HCT116 (cell line): ENCODE results near the gene KCNAB3. TPM values are rescaled to one million over a fixed set of nuclear protein-coding genes. Genes with fewer than 3 reads are reported as not detected.

ENCODE experiments used
- ATAC-seq: fragments of 200-7000 bp; cut with Tn5 transposase; 2 replicates; pipeline ENCODE4 v1.9.1; 2020; ENCODE audit warnings: mild to moderate bottlenecking, moderate library complexity
- BruUV-seq: library from RNA; stranded (reverse); fragments of 400-500 nt; replicated peaks from 2 replicates; lab custom pipeline; 2021; lab: Mats Ljungman, UMichigan
- CTCF ChIA-PET: fragments of 300-600 bp; sonication (Branson Sonifier 250); formaldehyde crosslinking; loops from one replicate; lab custom pipeline; 2021; ENCODE audit warnings: antibody characterized with exemption; lab: Charles Lee
- POLR2A ChIA-PET: fragments of 300-600, 350-600 bp; sonication (Branson Sonifier 250); formaldehyde crosslinking; loops from one replicate; lab custom pipeline; 2021; ENCODE audit warnings: antibody characterized with exemption; lab: Charles Lee
- RAD21 ChIA-PET, 2 experiments: fragments of 300-600 bp; sonication (Branson Sonifier 250); formaldehyde crosslinking; loops; one replicate each; lab custom pipeline; 2023; ENCODE audit warnings: low total read pairs in 2 of 2; ENCODE audit not compliant: uncharacterized antibody in 2 of 2, unreplicated experiment in 2 of 2, low non-redundant PET in 1 of 2; lab: Charles Lee
- DNase-seq: peaks from one replicate; pipeline ENCODE4 v3.0.0-alpha.2; 2010; ENCODE audit warnings: low read depth, low spot score
- H2AFZ ChIP-seq: fragments of 200-600 bp; shearing (Covaris generic), sonication (generic); 2 replicates; pipeline ENCODE4 v1.6.1; 2017; ENCODE audit warnings: low read depth, mixed run types, mixed read lengths, antibody characterized with exemption, low read length; ENCODE audit not compliant: poor library complexity, severe bottlenecking
- H3K27ac ChIP-seq: 2 replicates; pipeline ENCODE4 v1.5.1; 2012; ENCODE audit warnings: low read depth, low read length
- H3K27me3 ChIP-seq: fragments of 200-600 bp; sonication (generic); 2 replicates; pipeline ENCODE4 v1.6.1; 2016; ENCODE audit warnings: mixed run types, low read length, mixed read lengths; ENCODE audit not compliant: insufficient read depth
- H3K36me3 ChIP-seq, 2 experiments: fragments of 200-500 bp in 1 of 2; fragments of 200-600 bp in 1 of 2; sonication (Bioruptor generic) in 1 of 2; sonication (generic) in 1 of 2; 2 replicates each; pipeline versions ENCODE4 v1.5.1 to v1.6.1; 2014 to 2016; ENCODE audit warnings: low read length in 2 of 2, inconsistent platforms in 1 of 2, mixed read lengths in 1 of 2, mixed run types in 1 of 2; ENCODE audit not compliant: insufficient read depth in 2 of 2, control insufficient read depth in 1 of 2
- H3K4me1 ChIP-seq, 2 experiments: fragments of 200-600 bp in 1 of 2; sonication (generic) in 1 of 2; 2 replicates each; pipeline versions ENCODE4 v1.5.1 to v1.6.1; 2012 to 2017; ENCODE audit warnings: low read length in 2 of 2, inconsistent platforms in 1 of 2, mild to moderate bottlenecking in 1 of 2, mixed read lengths in 1 of 2, mixed run types in 1 of 2, moderate library complexity in 1 of 2; ENCODE audit not compliant: insufficient read depth in 2 of 2, control insufficient read depth in 1 of 2
- H3K4me2 ChIP-seq: fragments of 200-600 bp; sonication (generic); 2 replicates; pipeline ENCODE4 v1.6.1; 2017; ENCODE audit warnings: mixed run types, low read length, mixed read lengths
- H3K4me3 ChIP-seq, 2 experiments: fragments of 200-600 bp in 1 of 2; sonication (generic) in 1 of 2; replicated peaks in 1 of 2; 2 replicates each; pipeline ENCODE4 v1.5.1; 2011 to 2016; ENCODE audit warnings: low read length in 2 of 2, control low read depth in 1 of 2, low read depth in 1 of 2, mild to moderate bottlenecking in 1 of 2, mixed read lengths in 1 of 2, mixed run types in 1 of 2
- H3K79me2 ChIP-seq: fragments of 200-600 bp; sonication (generic); 2 replicates; pipeline ENCODE4 v1.6.1; 2017; ENCODE audit warnings: mild to moderate bottlenecking, mixed run types, low read length, moderate library complexity, mixed read lengths; ENCODE audit not compliant: insufficient read depth
- H3K9ac ChIP-seq: fragments of 200-600 bp; sonication (generic); 2 replicates; pipeline ENCODE4 v1.6.1; 2016; ENCODE audit warnings: low read length, mixed read lengths
- H3K9me2 ChIP-seq: fragments of 200-600 bp; sonication (generic), shearing (Covaris generic); 2 replicates; pipeline ENCODE4 v1.6.1; 2017; ENCODE audit warnings: mixed run types, mild to moderate bottlenecking, moderate library complexity; ENCODE audit not compliant: insufficient read depth
- H3K9me3 ChIP-seq, 2 experiments: fragments of 200-500 bp in 1 of 2; fragments of 200-600 bp in 1 of 2; sonication (Bioruptor generic) in 1 of 2; sonication (generic) in 1 of 2; 2 replicates each; pipeline ENCODE4 v1.6.1; 2014 to 2017; ENCODE audit warnings: low read length in 2 of 2, mixed read lengths in 2 of 2, inconsistent platforms in 1 of 2, low read depth in 1 of 2, mild to moderate bottlenecking in 1 of 2, mixed run types in 1 of 2, moderate library complexity in 1 of 2; ENCODE audit not compliant: control insufficient read depth in 1 of 2, insufficient read depth in 1 of 2
- H4K20me1 ChIP-seq: fragments of 200-600 bp; sonication (generic), shearing (Covaris generic); 2 replicates; pipeline ENCODE4 v1.6.1; 2017; ENCODE audit warnings: mixed run types, mild to moderate bottlenecking, moderate library complexity; ENCODE audit not compliant: insufficient read depth
- CBX3 ChIP-seq: IDR thresholded peaks from 2 replicates; pipeline ENCODE4 v1.6.1; 2012; ENCODE audit warnings: low read depth
- EGR1 ChIP-seq: IDR thresholded peaks from 2 replicates; pipeline ENCODE4 v1.6.1; 2012; ENCODE audit warnings: low read depth
- ELF1 ChIP-seq: IDR thresholded peaks from 2 replicates; pipeline ENCODE4 v1.6.1; 2012; ENCODE audit warnings: low read depth, borderline replicate concordance
- EZH2 ChIP-seq: fragments of 200-600 bp; sonication (generic); IDR thresholded peaks from 2 replicates; pipeline ENCODE4 v1.6.1; 2017; ENCODE audit warnings: antibody characterized with exemption, mixed run types
- EZH2phosphoT487 ChIP-seq: fragments of 200-600 bp; IDR thresholded peaks from 2 replicates; pipeline ENCODE4 v1.6.1; 2018; ENCODE audit warnings: antibody characterized with exemption, borderline replicate concordance
- JUND ChIP-seq: IDR thresholded peaks from 2 replicates; pipeline ENCODE4 v1.6.1; 2012
- MAX ChIP-seq: IDR thresholded peaks from 2 replicates; pipeline ENCODE4 v1.6.1; 2012
- POLR2A ChIP-seq: IDR thresholded peaks from 2 replicates; pipeline ENCODE4 v1.7.0; 2011; ENCODE audit warnings: borderline replicate concordance; ENCODE audit not compliant: insufficient read depth, insufficient read length; ENCODE audit errors: extremely low read depth
- SIN3A ChIP-seq: IDR thresholded peaks from 2 replicates; pipeline ENCODE4 v1.6.1; 2012; ENCODE audit warnings: low read depth
- TCF7L2 ChIP-seq: IDR thresholded peaks from 2 replicates; pipeline ENCODE4 v1.7.0; 2011; ENCODE audit warnings: borderline replicate concordance, inconsistent platforms; ENCODE audit not compliant: insufficient read depth, insufficient read length; ENCODE audit errors: extremely low read depth
- YY1 ChIP-seq: IDR thresholded peaks from 2 replicates; pipeline ENCODE4 v1.6.1; 2011; ENCODE audit warnings: low read length, low read depth, moderate library complexity, mild to moderate bottlenecking; ENCODE audit not compliant: insufficient replicate concordance; ENCODE audit errors: extremely low read depth
- ZNF274 ChIP-seq: fragments of 200-500 bp; sonication (Bioruptor generic); IDR thresholded peaks from 2 replicates; pipeline ENCODE4 v1.6.1; 2014; ENCODE audit warnings: mild to moderate bottlenecking, low read depth, low read length, inconsistent platforms
- intact Hi-C: fragments of 100-400 bp; cut with micrococcal nuclease; formaldehyde crosslinking; loops from 2 replicates; pipeline ENCODE4 v1.10.0; 2022
- total RNA-seq: library from RNA; stranded (reverse); gene quantifications from one replicate; pipeline ENCODE4 v1.2.1, GENCODE V29; 2021; ENCODE audit not compliant: unreplicated experiment
- TF ChIP-seq, protein P1 (sequence below): IDR thresholded peaks from 2 replicates; pipeline ENCODE4 v1.6.1; 2012; ENCODE audit warnings: low read depth
- TF ChIP-seq, protein P2 (sequence below), 3 experiments: fragments of 200-600 bp in 1 of 3; sonication (generic) in 1 of 3; IDR thresholded peaks in 2 of 3; conservative IDR thresholded peaks in 1 of 3; 2 replicates each; pipeline ENCODE4 v1.5.1; 2012 to 2017; ENCODE audit warnings: low read depth in 2 of 3, low read length in 2 of 3, antibody characterized with exemption in 1 of 3, borderline replicate concordance in 1 of 3, control low read depth in 1 of 3, mild to moderate bottlenecking in 1 of 3, mixed read lengths in 1 of 3, mixed run types in 1 of 3, moderate library complexity in 1 of 3; ENCODE audit not compliant: insufficient read depth in 1 of 3
- TF ChIP-seq, protein P3 (sequence below): IDR thresholded peaks from 2 replicates; pipeline ENCODE4 v1.6.1; 2012
- TF ChIP-seq, protein P4 (sequence below): IDR thresholded peaks from 2 replicates; pipeline ENCODE4 v1.6.1; 2011; ENCODE audit warnings: mild to moderate bottlenecking, low read length, moderate library complexity; ENCODE audit not compliant: insufficient replicate concordance; ENCODE audit errors: extremely low read depth

Gene KCNAB3
- total RNA-seq, 1 experiment from 2014 or later = 7.1 TPM

- TF ChIP-seq, protein P1, sequence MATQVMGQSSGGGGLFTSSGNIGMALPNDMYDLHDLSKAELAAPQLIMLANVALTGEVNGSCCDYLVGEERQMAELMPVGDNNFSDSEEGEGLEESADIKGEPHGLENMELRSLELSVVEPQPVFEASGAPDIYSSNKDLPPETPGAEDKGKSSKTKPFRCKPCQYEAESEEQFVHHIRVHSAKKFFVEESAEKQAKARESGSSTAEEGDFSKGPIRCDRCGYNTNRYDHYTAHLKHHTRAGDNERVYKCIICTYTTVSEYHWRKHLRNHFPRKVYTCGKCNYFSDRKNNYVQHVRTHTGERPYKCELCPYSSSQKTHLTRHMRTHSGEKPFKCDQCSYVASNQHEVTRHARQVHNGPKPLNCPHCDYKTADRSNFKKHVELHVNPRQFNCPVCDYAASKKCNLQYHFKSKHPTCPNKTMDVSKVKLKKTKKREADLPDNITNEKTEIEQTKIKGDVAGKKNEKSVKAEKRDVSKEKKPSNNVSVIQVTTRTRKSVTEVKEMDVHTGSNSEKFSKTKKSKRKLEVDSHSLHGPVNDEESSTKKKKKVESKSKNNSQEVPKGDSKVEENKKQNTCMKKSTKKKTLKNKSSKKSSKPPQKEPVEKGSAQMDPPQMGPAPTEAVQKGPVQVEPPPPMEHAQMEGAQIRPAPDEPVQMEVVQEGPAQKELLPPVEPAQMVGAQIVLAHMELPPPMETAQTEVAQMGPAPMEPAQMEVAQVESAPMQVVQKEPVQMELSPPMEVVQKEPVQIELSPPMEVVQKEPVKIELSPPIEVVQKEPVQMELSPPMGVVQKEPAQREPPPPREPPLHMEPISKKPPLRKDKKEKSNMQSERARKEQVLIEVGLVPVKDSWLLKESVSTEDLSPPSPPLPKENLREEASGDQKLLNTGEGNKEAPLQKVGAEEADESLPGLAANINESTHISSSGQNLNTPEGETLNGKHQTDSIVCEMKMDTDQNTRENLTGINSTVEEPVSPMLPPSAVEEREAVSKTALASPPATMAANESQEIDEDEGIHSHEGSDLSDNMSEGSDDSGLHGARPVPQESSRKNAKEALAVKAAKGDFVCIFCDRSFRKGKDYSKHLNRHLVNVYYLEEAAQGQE = no peak
- TF ChIP-seq MAX (no peak), CBX3 (no peak), YY1 (no peak), TCF7L2 (no peak), POLR2A (no peak), EZH2 (no peak), JUND (no peak), ZNF274 (no peak), EGR1 (no peak), SIN3A (no peak), EZH2phosphoT487 (no peak), ELF1 (no peak)
- TF ChIP-seq, protein P2, sequence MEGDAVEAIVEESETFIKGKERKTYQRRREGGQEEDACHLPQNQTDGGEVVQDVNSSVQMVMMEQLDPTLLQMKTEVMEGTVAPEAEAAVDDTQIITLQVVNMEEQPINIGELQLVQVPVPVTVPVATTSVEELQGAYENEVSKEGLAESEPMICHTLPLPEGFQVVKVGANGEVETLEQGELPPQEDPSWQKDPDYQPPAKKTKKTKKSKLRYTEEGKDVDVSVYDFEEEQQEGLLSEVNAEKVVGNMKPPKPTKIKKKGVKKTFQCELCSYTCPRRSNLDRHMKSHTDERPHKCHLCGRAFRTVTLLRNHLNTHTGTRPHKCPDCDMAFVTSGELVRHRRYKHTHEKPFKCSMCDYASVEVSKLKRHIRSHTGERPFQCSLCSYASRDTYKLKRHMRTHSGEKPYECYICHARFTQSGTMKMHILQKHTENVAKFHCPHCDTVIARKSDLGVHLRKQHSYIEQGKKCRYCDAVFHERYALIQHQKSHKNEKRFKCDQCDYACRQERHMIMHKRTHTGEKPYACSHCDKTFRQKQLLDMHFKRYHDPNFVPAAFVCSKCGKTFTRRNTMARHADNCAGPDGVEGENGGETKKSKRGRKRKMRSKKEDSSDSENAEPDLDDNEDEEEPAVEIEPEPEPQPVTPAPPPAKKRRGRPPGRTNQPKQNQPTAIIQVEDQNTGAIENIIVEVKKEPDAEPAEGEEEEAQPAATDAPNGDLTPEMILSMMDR (IDR thresholded peaks at IDR 0.05 in 2 of 3, conservative IDR thresholded peaks at IDR 0.05 in 1 of 3; ENCODE audit: borderline replicate concordance in 1 of 3, insufficient read depth in 1 of 3, low read depth in 2 of 3, low read length in 2 of 3) = no peak
- TF ChIP-seq, protein P3, sequence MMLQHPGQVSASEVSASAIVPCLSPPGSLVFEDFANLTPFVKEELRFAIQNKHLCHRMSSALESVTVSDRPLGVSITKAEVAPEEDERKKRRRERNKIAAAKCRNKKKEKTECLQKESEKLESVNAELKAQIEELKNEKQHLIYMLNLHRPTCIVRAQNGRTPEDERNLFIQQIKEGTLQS = no peak
- TF ChIP-seq, protein P4, sequence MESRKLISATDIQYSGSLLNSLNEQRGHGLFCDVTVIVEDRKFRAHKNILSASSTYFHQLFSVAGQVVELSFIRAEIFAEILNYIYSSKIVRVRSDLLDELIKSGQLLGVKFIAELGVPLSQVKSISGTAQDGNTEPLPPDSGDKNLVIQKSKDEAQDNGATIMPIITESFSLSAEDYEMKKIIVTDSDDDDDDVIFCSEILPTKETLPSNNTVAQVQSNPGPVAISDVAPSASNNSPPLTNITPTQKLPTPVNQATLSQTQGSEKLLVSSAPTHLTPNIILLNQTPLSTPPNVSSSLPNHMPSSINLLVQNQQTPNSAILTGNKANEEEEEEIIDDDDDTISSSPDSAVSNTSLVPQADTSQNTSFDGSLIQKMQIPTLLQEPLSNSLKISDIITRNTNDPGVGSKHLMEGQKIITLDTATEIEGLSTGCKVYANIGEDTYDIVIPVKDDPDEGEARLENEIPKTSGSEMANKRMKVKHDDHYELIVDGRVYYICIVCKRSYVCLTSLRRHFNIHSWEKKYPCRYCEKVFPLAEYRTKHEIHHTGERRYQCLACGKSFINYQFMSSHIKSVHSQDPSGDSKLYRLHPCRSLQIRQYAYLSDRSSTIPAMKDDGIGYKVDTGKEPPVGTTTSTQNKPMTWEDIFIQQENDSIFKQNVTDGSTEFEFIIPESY = no peak
- Histone ChIP-seq H3K27me3 (no peaks in the 10 kb centered on the region), H2AFZ (no peak overlapping the region), H3K4me1 (peaks cover 1 to 13% of the 10 kb centered on the region in 2 experiments; a peak in 3 of 4 replicates), H3K9ac (no peak overlapping the region), H3K27ac (no peak overlapping the region), H3K9me3 (no peaks in the 10 kb centered on the region), H3K36me3 (peaks cover 10 to 21% of the 10 kb centered on the region in 2 experiments; a peak in 3 of 4 replicates), H3K4me3 (no peak overlapping the region), H4K20me1 (no peaks in the 10 kb centered on the region), H3K79me2 (no peaks in the 10 kb centered on the region), H3K9me2 (no peaks in the 10 kb centered on the region), H3K4me2 (no peak overlapping the region)
- intact Hi-C loops = loop anchor here (5.0 kb wide), 1 partner anchor 88 kb away; no protein-coding TSS in a partner anchor
- DNase-seq (no peak), ATAC-seq (no peak)
- no TSS peak for BruUV-seq
- POLR2A ChIA-PET = no interaction called here
- RAD21 ChIA-PET = no interaction called here
- CTCF ChIA-PET = no interaction called here
These were observed 19.4 kb downstream of the KCNAB3 start for GRCh38 chr17:7910281-7910680.
